GM18526 (cell line): Measurements from ENCODE around the gene COL6A6.

Experiments
- POLR2A ChIP-seq: IDR thresholded peaks from 3 replicates; pipeline ENCODE4 v1.6.1; 2011; ENCODE audit not compliant: insufficient read length; ENCODE audit errors: extremely low read depth

COL6A6 gene

GRCh38 chr3:130519754-130520153, 2.8 kb downstream of the COL6A6 start:
- TF ChIP-seq POLR2A = no peak

GRCh38 chr3:130522399-130522798, 5.4 kb downstream of the COL6A6 start:
- no peak for TF ChIP-seq POLR2A

- TF ChIP-seq POLR2A = no peak
These were observed 10.4 kb downstream of the COL6A6 start for GRCh38 chr3:130527426-130527825.

GRCh38 chr3:130528120-130528519, 11.1 kb downstream of the COL6A6 start:
- no peak for TF ChIP-seq POLR2A

GRCh38 chr3:130529486-130530215, 12.7 kb downstream of the COL6A6 start:
- no peak for TF ChIP-seq POLR2A

- TF ChIP-seq POLR2A = no peak
These were observed 16.3 kb downstream of the COL6A6 start for GRCh38 chr3:130533247-130533646.

GRCh38 chr3:130537673-130538304, 20.8 kb downstream of the COL6A6 start:
- no peak for TF ChIP-seq POLR2A

- no peak for TF ChIP-seq POLR2A
These were observed 22.0 kb downstream of the COL6A6 start for GRCh38 chr3:130539005-130539404.

- TF ChIP-seq POLR2A = no peak
These were observed 26.3 kb downstream of the COL6A6 start for GRCh38 chr3:130543322-130543721.

- no peak for TF ChIP-seq POLR2A
These were observed 30.1 kb downstream of the COL6A6 start for GRCh38 chr3:130546920-130547679.

- TF ChIP-seq POLR2A = no peak
These were observed 31.4 kb downstream of the COL6A6 start for GRCh38 chr3:130548356-130548755.

GRCh38 chr3:130557336-130558035, 40.5 kb downstream of the COL6A6 start:
- no peak for TF ChIP-seq POLR2A

- no peak for TF ChIP-seq POLR2A
These were observed 41.4 kb downstream of the COL6A6 start for GRCh38 chr3:130558366-130558765.

- no peak for TF ChIP-seq POLR2A
These were observed 48.2 kb downstream of the COL6A6 start for GRCh38 chr3:130565224-130565623.
